Measurements from ENCODE around the gene FAM3B.

- no peak for TF ChIP-seq POLR2A (IDR thresholded peaks at IDR 0.05)
- no peak for TF ChIP-seq CTCF (IDR thresholded peaks at IDR 0.05)
These were observed 34.2 kb upstream of the FAM3B start for GRCh38 chr21:41282412-41282811.

Data from lower leg skin (tissue), 3 donors.